Measurements from ENCODE around the gene FBXO7. TPM values are rescaled to one million over a fixed set of nuclear protein-coding genes. Genes with fewer than 3 reads are reported as not detected.
A peak's percentile ranks its signal among the peaks of the same experiment; 100 is the strongest.

Gene FBXO7
- total RNA-seq, 3 donors from 2014 or later (not counting 1 experiment from before 2014, with no cell fraction given), result 173 to 208 (median 198) TPM

- Histone ChIP-seq H3K36me3 (ENCODE audit: control insufficient read depth, insufficient read depth, low read length) (peaks cover 44% of the 10 kb centered on the region), H3K4me1 (ENCODE audit: control insufficient read depth, insufficient read depth, low read length) (no peaks in the 10 kb centered on the region)
- peak overlapping the region; percentile 15 to 72 for H3K27ac Mint-ChIP-seq
Measured at GRCh38 chr22:32499666-32500065, 25.1 kb downstream of the FBXO7 start.

DNA sequence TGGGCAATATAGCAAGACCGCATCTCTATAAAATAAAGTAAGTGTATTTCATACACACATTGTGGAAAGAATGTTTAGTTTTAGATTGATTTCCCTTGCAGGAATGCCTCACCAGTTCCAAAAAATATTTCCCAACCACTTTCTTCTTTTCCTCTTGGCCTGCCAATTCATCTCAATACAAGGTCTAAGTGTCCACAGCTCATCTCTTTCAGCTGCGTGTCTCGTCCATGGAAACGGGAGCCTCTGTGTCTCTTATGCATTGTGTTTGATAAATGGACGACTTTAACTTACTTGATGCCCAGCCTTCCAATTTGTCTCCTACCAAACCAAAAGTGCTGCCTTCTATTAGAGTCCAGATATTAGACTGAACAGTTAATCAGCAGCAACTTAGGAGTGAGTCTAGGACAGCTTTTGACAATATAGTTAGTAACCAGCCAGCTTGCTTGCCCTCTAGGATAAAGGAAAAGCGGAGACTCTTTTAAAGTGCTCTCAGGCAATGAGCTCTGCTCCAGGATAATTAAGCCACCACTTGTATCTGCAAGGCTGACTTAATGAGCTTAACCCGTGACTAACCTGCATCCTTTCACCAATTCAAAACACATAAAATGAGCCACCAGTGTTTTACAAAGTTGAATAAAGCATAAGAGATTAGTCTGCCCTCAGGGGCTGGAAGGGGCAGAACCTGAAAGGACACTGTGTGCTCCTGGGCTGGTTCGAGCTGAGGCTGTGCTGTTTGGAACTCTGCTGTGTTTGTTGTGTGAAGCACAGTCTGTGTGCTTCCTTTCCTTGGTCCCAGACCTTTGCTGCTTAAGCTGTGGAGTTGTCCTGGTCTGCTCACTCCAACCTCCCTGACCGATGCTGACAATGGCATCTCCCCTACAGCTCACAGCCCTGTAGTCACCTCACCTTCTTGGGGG, 27.5 kb downstream of the FBXO7 start:
- Mint-ChIP-seq H3K36me3 (peaks cover 12% of the 10 kb centered on the region), H3K4me1 (peaks cover 0 to 8% of the 10 kb centered on the region in 2 donors), H3K27ac (no peak overlapping the region), H3K4me3 (no peak overlapping the region), H3K9me3 (no peaks in the 10 kb centered on the region), H3K27me3 (ENCODE audit: low read depth in 2 of 2) (no peaks in the 10 kb centered on the region)
- Histone ChIP-seq H3K9me3 (ENCODE audit: control insufficient read depth, insufficient read depth, low read length) (no peaks in the 10 kb centered on the region), H3K4me3 (ENCODE audit: low read length) (no peak overlapping the region), H3K27me3 (ENCODE audit: control insufficient read depth, insufficient read depth, low read length) (no peaks in the 10 kb centered on the region), H3K27ac (ENCODE audit: low read length) (no peak overlapping the region), H3K36me3 (ENCODE audit: control insufficient read depth, insufficient read depth, low read length) (peaks cover 22% of the 10 kb centered on the region), H3K4me1 (ENCODE audit: control insufficient read depth, insufficient read depth, low read length) (no peaks in the 10 kb centered on the region)
- TF ChIP-seq CTCF (IDR thresholded peaks at IDR 0.05), result no peak
- intact Hi-C loops (cut with micrococcal nuclease), result no loop called here
- no peak for DNase-seq
- 90% methylated on average over 6 of the region's 9 CpGs for WGBS (ENCODE audit: insufficient coverage)
- ATAC-seq, result peak in 1 of 3 donors; percentile 37

More at GRCh38 chr22:32499666-32500065, 25.1 kb downstream of the FBXO7 start:
- Mint-ChIP-seq H3K4me3 (no peak overlapping the region), H3K27me3 (ENCODE audit: low read depth in 2 of 2) (no peaks in the 10 kb centered on the region), H3K36me3 (peaks cover 19% of the 10 kb centered on the region), H3K4me1 (peaks cover 5 to 13% of the 10 kb centered on the region in 2 donors), H3K9me3 (no peaks in the 10 kb centered on the region)
- Histone ChIP-seq H3K27ac (ENCODE audit: low read length) (no peak overlapping the region), H3K4me3 (ENCODE audit: low read length) (no peak overlapping the region), H3K27me3 (ENCODE audit: control insufficient read depth, insufficient read depth, low read length) (no peaks in the 10 kb centered on the region), H3K9me3 (ENCODE audit: control insufficient read depth, insufficient read depth, low read length) (no peaks in the 10 kb centered on the region)
- ATAC-seq (no peak), DNase-seq (no peak)
- 83% methylated on average over 2 of the region's 3 CpGs for WGBS (ENCODE audit: insufficient coverage)
- no peak for TF ChIP-seq CTCF (IDR thresholded peaks at IDR 0.05)
- intact Hi-C loops (cut with micrococcal nuclease), result no loop called here

GRCh38 chr22:32509045-32509444, 34.4 kb downstream of the FBXO7 start:
- Mint-ChIP-seq H3K27me3 (ENCODE audit: low read depth in 2 of 2) (no peaks in the 10 kb centered on the region), H3K4me3 (no peak overlapping the region), H3K9me3 (no peaks in the 10 kb centered on the region), H3K4me1 (no peaks in the 10 kb centered on the region), H3K36me3 (no peaks in the 10 kb centered on the region), H3K27ac (no peak overlapping the region)
- H3K4me3 ChIP-seq (ENCODE audit: low read length), result no peak overlapping the region
- intact Hi-C loops (cut with micrococcal nuclease), result no loop called here
- H3K36me3 ChIP-seq (ENCODE audit: control insufficient read depth, insufficient read depth, low read length), result peaks cover 5% of the 10 kb centered on the region
- DNase-seq (no peak), ATAC-seq (no peak)
- H3K9me3 ChIP-seq (ENCODE audit: control insufficient read depth, insufficient read depth, low read length), result no peaks in the 10 kb centered on the region
- no peaks in the 10 kb centered on the region for H3K27me3 ChIP-seq (ENCODE audit: control insufficient read depth, insufficient read depth, low read length)
- H3K4me1 ChIP-seq (ENCODE audit: control insufficient read depth, insufficient read depth, low read length), result no peaks in the 10 kb centered on the region
- 93% methylated on average over 7 of the region's 7 CpGs for WGBS (ENCODE audit: insufficient coverage)
- H3K27ac ChIP-seq (ENCODE audit: low read length), result no peak overlapping the region
- TF ChIP-seq CTCF (IDR thresholded peaks at IDR 0.05), result no peak

Data from natural killer cell (primary cell).